ENCODE measurements around the gene RTKN. TPM values are rescaled to one million over a fixed set of nuclear protein-coding genes. Genes with fewer than 3 reads are reported as not detected.

RTKN gene
- total RNA-seq, 1 donor from 2014 or later = 88.7 TPM

DNA sequence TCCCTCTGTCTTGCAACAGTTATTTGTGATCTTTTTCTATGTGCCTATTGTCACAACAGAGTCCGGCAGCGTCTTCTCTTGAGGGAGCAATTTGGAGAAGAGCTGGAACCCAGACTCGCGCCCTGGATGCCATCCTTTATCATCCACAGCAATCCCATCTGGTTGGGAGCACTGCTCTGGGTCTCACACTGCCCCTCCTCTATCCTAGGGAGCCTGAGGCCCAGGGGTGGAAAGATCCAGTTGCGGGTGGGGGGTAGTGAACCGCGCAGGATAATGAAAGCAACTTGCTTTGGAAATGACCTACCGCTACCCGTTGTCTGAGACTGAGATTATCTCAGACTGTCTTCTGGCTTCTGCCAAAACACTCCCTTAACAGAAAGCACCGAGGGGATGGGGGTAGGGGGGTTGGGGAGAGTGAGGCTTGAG, 17.2 kb upstream of the RTKN start:
- DNase-seq = no peak
- peaks cover 20% of the 10 kb centered on the region for H3K4me1 Mint-ChIP-seq (ENCODE audit: low read depth, unreplicated experiment)
- peaks cover 22% of the 10 kb centered on the region for H3K27me3 Mint-ChIP-seq (ENCODE audit: unreplicated experiment)
- TF ChIP-seq, protein P1, sequence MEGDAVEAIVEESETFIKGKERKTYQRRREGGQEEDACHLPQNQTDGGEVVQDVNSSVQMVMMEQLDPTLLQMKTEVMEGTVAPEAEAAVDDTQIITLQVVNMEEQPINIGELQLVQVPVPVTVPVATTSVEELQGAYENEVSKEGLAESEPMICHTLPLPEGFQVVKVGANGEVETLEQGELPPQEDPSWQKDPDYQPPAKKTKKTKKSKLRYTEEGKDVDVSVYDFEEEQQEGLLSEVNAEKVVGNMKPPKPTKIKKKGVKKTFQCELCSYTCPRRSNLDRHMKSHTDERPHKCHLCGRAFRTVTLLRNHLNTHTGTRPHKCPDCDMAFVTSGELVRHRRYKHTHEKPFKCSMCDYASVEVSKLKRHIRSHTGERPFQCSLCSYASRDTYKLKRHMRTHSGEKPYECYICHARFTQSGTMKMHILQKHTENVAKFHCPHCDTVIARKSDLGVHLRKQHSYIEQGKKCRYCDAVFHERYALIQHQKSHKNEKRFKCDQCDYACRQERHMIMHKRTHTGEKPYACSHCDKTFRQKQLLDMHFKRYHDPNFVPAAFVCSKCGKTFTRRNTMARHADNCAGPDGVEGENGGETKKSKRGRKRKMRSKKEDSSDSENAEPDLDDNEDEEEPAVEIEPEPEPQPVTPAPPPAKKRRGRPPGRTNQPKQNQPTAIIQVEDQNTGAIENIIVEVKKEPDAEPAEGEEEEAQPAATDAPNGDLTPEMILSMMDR (IDR thresholded peaks at IDR 0.05; ENCODE audit: partially characterized antibody, unreplicated experiment) = no peak
- peak overlapping the region; percentile 97 for H3K27ac Mint-ChIP-seq (ENCODE audit: unreplicated experiment)
- H3K36me3 Mint-ChIP-seq (ENCODE audit: unreplicated experiment) = no peaks in the 10 kb centered on the region
- H3K4me3 Mint-ChIP-seq (ENCODE audit: unreplicated experiment) = peak overlapping the region; percentile 99
- peaks cover 16% of the 10 kb centered on the region for H3K9me3 Mint-ChIP-seq (ENCODE audit: unreplicated experiment)

DNA sequence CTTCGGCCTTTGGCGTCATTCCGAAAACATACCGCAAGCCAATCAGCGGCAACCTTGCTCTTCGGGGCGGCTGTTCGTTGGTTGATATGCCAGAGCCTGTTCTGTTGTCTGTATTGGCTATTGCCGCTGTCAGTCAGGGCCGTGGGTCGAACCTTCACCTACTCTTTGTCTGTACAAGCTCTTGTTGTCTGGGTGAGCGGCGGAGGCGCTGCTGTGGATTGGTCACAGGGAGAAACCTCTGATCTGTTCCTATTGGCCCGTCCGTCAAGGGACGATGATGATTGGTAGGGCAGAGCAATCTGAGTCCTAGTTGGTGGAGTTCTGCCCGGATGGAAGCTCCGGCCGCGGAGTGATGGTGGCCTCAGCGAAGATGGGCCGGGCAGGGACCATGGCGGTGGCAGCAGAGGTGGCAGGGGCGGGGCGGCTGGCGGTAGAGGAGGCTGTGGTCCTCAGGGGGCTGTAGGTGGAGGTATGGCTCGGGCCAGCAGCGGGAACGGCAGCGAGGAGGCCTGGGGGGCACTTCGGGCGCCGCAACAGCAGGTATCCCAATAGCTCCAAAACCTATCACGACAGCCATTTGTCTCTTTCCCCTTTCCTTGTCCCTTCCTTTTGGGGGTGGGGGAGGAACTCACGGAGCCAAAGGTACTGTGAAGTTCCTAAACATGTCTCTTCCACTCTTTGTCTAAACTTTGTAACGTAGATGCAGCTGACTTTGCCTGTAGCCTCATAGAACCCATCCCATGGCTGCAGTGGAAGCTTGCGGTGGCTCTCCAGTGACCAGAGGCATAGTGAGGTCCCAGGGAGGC, 16.6 kb upstream of the RTKN start, which contains the start of gene WBP1:
Gene WBP1 (plus strand): TSS at position 307 of the 806 bp plus-strand sequence. CDS start 165 bp downstream, at position 472.
- Mint-ChIP-seq H3K36me3 (ENCODE audit: unreplicated experiment) (no peaks in the 10 kb centered on the region), H3K4me3 (ENCODE audit: unreplicated experiment) (peak within 1 kb of the TSS; percentile 99), H3K4me1 (ENCODE audit: low read depth, unreplicated experiment) (peaks cover 20% of the 10 kb centered on the region), H3K27ac (ENCODE audit: unreplicated experiment) (peak within 1 kb of the TSS; percentile 97), H3K27me3 (ENCODE audit: unreplicated experiment) (peaks cover 22% of the 10 kb centered on the region), H3K9me3 (ENCODE audit: unreplicated experiment) (peaks cover 16% of the 10 kb centered on the region)
- TF ChIP-seq, protein P1 (IDR thresholded peaks at IDR 0.05; ENCODE audit: partially characterized antibody, unreplicated experiment) = no peak
- DNase-seq = peak; percentile 97

DNA sequence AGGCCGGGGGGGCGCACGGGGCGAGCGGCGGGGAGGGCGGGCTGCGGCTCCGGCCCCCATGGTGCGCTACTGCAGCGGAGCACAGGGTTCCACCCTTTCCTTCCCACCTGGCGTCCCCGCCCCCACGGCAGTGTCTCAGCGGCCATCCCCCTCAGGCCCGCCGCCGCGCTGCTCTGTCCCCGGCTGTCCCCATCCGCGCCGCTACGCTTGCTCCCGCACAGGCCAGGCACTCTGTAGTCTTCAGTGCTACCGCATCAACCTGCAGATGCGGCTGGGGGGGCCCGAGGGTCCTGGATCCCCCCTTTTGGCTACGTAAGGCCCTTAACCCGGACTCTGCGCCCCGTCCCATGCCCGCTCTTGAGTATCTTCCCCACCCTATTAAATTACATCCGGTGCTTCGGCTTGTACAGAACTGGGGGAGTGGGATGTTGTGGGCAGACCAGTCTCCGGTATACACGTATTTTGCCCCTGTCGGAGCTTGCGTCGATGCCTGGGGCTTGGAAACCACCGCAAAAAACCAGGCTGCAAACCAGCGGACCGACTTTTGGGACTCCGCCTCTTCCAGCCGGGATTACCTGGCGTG, 15.9 kb upstream of the RTKN start:
- Mint-ChIP-seq H3K4me3 (ENCODE audit: unreplicated experiment) (peak overlapping the region; percentile 99), H3K27ac (ENCODE audit: unreplicated experiment) (peak overlapping the region; percentile 97), H3K4me1 (ENCODE audit: low read depth, unreplicated experiment) (peaks cover 20% of the 10 kb centered on the region), H3K36me3 (ENCODE audit: unreplicated experiment) (no peaks in the 10 kb centered on the region), H3K9me3 (ENCODE audit: unreplicated experiment) (peaks cover 16% of the 10 kb centered on the region), H3K27me3 (ENCODE audit: unreplicated experiment) (peaks cover 22% of the 10 kb centered on the region)
- DNase-seq = peak; percentile 83
- TF ChIP-seq, protein P1 (IDR thresholded peaks at IDR 0.05; ENCODE audit: partially characterized antibody, unreplicated experiment) = no peak

DNA sequence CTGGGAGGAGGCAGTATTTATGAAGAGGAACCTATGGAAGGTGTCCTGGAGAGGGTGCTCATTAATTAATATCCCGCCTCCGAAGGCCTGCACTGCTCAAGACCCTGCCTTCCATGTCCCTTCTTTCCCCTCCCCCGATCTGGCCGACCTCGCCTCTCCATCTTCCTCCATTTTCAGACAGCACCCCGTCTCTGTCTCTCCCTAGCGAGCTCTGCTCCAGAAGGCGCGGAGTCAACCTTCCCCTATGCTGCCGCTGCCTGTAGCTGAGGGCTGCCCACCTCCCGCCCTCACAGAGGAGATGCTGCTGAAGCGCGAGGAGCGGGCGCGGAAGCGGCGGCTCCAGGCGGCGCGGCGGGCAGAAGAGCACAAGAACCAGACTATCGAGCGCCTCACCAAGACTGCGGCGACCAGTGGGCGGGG, 15.4 kb upstream of the RTKN start:
- peaks cover 16% of the 10 kb centered on the region for H3K9me3 Mint-ChIP-seq (ENCODE audit: unreplicated experiment)
- H3K4me1 Mint-ChIP-seq (ENCODE audit: low read depth, unreplicated experiment) = peaks cover 20% of the 10 kb centered on the region
- H3K4me3 Mint-ChIP-seq (ENCODE audit: unreplicated experiment) = peak overlapping the region; percentile 92
- peaks cover 22% of the 10 kb centered on the region for H3K27me3 Mint-ChIP-seq (ENCODE audit: unreplicated experiment)
- no peaks in the 10 kb centered on the region for H3K36me3 Mint-ChIP-seq (ENCODE audit: unreplicated experiment)
- peak overlapping the region; percentile 95 for H3K27ac Mint-ChIP-seq (ENCODE audit: unreplicated experiment)
- TF ChIP-seq, protein P1 (IDR thresholded peaks at IDR 0.05; ENCODE audit: partially characterized antibody, unreplicated experiment) = no peak
- DNase-seq = no peak
